Measurements from ENCODE around the gene EBLN1.

EBLN1 gene

GRCh38 chr10:22171131-22171530 is 46.7 kb downstream of the EBLN1 start:
- Histone ChIP-seq H2BK5ac (ENCODE audit: low read length) (no peak overlapping the region), H3K9ac (ENCODE audit: low read depth, low read length, poor library complexity) (no peak overlapping the region), H3K4ac (ENCODE audit: low read length) (no peak overlapping the region), H2BK120ac (ENCODE audit: low read depth, low read length) (no peak overlapping the region), H3K4me2 (ENCODE audit: insufficient read depth, low read length, poor library complexity, severe bottlenecking) (no peak overlapping the region), H3K23ac (ENCODE audit: low read depth, low read length, poor library complexity) (no peak overlapping the region), H2AK5ac (ENCODE audit: low read depth, low read length) (no peak overlapping the region), H2BK15ac (ENCODE audit: low read length) (no peak overlapping the region), H3K36me3 (replicated peaks in 1 of 2; ENCODE audit: control insufficient read depth in 2 of 2, insufficient read depth in 2 of 2, low read length in 2 of 2) (no peaks in the 10 kb centered on the region), H3K9me3 (replicated peaks in 1 of 2; ENCODE audit: control insufficient read depth in 2 of 2, insufficient read depth in 1 of 2, low read depth in 1 of 2, low read length in 2 of 2) (no peaks in the 10 kb centered on the region), H3K27ac (replicated peaks; ENCODE audit: low read length) (no peak overlapping the region), H2BK12ac (ENCODE audit: low read length) (no peak overlapping the region), H4K8ac (ENCODE audit: low read depth, low read length) (no peak overlapping the region), H3K79me1 (ENCODE audit: low read depth, low read length) (no peaks in the 10 kb centered on the region), H3K18ac (ENCODE audit: low read length) (no peak overlapping the region), H3K4me1 (ENCODE audit: control insufficient read depth in 2 of 2, insufficient read depth in 1 of 2, low read depth in 1 of 2, low read length in 2 of 2) (no peaks in the 10 kb centered on the region), H3K4me3 (ENCODE audit: low read length in 2 of 2) (no peak overlapping the region), H4K91ac (ENCODE audit: low read depth, low read length, poor library complexity) (no peak overlapping the region), H3K14ac (ENCODE audit: low read length) (no peak overlapping the region), H2AFZ (ENCODE audit: low read length) (no peak overlapping the region), H3K27me3 (ENCODE audit: control insufficient read depth in 3 of 3, insufficient read depth in 3 of 3, low read depth in 1 of 3, low read length in 3 of 3) (no peaks in the 10 kb centered on the region)
- DNase-seq (ENCODE audit: low spot score): no peak
- WGBS, 2 donors (ENCODE audit: extremely low coverage in 2 of 2, insufficient read length in 2 of 2, insufficient replicate concordance in 1 of 2): no CpG with 5 or more reads among the region's 1 CpG

GRCh38 chr10:22170582-22170981 is 47.2 kb downstream of the EBLN1 start:
- Histone ChIP-seq H2BK15ac (ENCODE audit: low read length) (no peak overlapping the region), H3K14ac (ENCODE audit: low read length) (no peak overlapping the region), H2AFZ (ENCODE audit: low read length) (no peak overlapping the region), H3K4me2 (ENCODE audit: insufficient read depth, low read length, poor library complexity, severe bottlenecking) (no peak overlapping the region), H3K23ac (ENCODE audit: low read depth, low read length, poor library complexity) (no peak overlapping the region), H2BK120ac (ENCODE audit: low read depth, low read length) (no peak overlapping the region), H3K18ac (ENCODE audit: low read length) (no peak overlapping the region), H3K4me1 (ENCODE audit: control insufficient read depth in 2 of 2, insufficient read depth in 1 of 2, low read depth in 1 of 2, low read length in 2 of 2) (no peaks in the 10 kb centered on the region), H3K36me3 (replicated peaks in 1 of 2; ENCODE audit: control insufficient read depth in 2 of 2, insufficient read depth in 2 of 2, low read length in 2 of 2) (no peaks in the 10 kb centered on the region), H3K79me1 (ENCODE audit: low read depth, low read length) (no peaks in the 10 kb centered on the region), H3K4ac (ENCODE audit: low read length) (no peak overlapping the region), H4K91ac (ENCODE audit: low read depth, low read length, poor library complexity) (no peak overlapping the region), H4K8ac (ENCODE audit: low read depth, low read length) (no peak overlapping the region), H3K4me3 (ENCODE audit: low read length in 2 of 2) (no peak overlapping the region), H2BK5ac (ENCODE audit: low read length) (no peak overlapping the region), H2BK12ac (ENCODE audit: low read length) (no peak overlapping the region), H3K27ac (replicated peaks; ENCODE audit: low read length) (no peak overlapping the region), H2AK5ac (ENCODE audit: low read depth, low read length) (no peak overlapping the region), H3K27me3 (ENCODE audit: control insufficient read depth in 3 of 3, insufficient read depth in 3 of 3, low read depth in 1 of 3, low read length in 3 of 3) (no peaks in the 10 kb centered on the region), H3K9me3 (replicated peaks in 1 of 2; ENCODE audit: control insufficient read depth in 2 of 2, insufficient read depth in 1 of 2, low read depth in 1 of 2, low read length in 2 of 2) (no peaks in the 10 kb centered on the region), H3K9ac (ENCODE audit: low read depth, low read length, poor library complexity) (no peak overlapping the region)
- DNase-seq (ENCODE audit: low spot score): no peak

DNA sequence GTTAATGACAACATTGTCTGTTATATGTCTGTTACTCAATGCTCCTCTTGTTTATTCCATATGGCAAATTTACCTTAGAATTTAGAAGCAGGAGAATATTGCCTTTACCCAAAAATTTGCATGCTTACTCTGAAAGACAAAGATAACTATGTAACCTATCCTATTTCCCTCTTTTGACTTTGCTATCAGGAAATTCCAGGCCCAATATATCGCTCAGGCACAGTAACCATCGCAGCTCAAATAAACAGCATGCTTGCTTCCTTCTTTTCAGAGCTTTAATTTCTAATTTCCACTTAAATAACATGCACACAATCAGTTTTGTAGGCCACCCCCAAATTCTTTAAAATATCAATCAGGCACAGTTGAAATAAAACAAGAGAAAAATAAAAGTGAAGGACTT is 57.8 kb downstream of the EBLN1 start:
- H3K36me3 ChIP-seq (replicated peaks in 1 of 2; ENCODE audit: control insufficient read depth in 2 of 2, insufficient read depth in 2 of 2, low read length in 2 of 2): no peaks in the 10 kb centered on the region
- H3K18ac ChIP-seq (ENCODE audit: low read length): no peak overlapping the region
- no peak overlapping the region for H2BK12ac ChIP-seq (ENCODE audit: low read length)
- H3K4me2 ChIP-seq (ENCODE audit: insufficient read depth, low read length, poor library complexity, severe bottlenecking): no peak overlapping the region
- H3K9ac ChIP-seq (ENCODE audit: low read depth, low read length, poor library complexity): no peak overlapping the region
- no peak overlapping the region for H3K4ac ChIP-seq (ENCODE audit: low read length)
- no peak overlapping the region for H3K23ac ChIP-seq (ENCODE audit: low read depth, low read length, poor library complexity)
- no peak overlapping the region for H2BK5ac ChIP-seq (ENCODE audit: low read length)
- H3K79me1 ChIP-seq (ENCODE audit: low read depth, low read length): no peaks in the 10 kb centered on the region
- no peak overlapping the region for H2AK5ac ChIP-seq (ENCODE audit: low read depth, low read length)
- no peak for DNase-seq (ENCODE audit: low spot score)
- H3K27me3 ChIP-seq (ENCODE audit: control insufficient read depth in 3 of 3, insufficient read depth in 3 of 3, low read depth in 1 of 3, low read length in 3 of 3): peaks cover 0 to 4% (median 0%) of the 10 kb centered on the region in 3 experiments
- no peaks in the 10 kb centered on the region for H3K9me3 ChIP-seq (replicated peaks in 1 of 2; ENCODE audit: control insufficient read depth in 2 of 2, insufficient read depth in 1 of 2, low read depth in 1 of 2, low read length in 2 of 2)
- no peak overlapping the region for H4K8ac ChIP-seq (ENCODE audit: low read depth, low read length)
- H4K91ac ChIP-seq (ENCODE audit: low read depth, low read length, poor library complexity): no peak overlapping the region
- WGBS, 2 donors (ENCODE audit: extremely low coverage in 2 of 2, insufficient read length in 2 of 2, insufficient replicate concordance in 1 of 2): no CpG with 5 or more reads among the region's 2 CpGs
- H2BK120ac ChIP-seq (ENCODE audit: low read depth, low read length): no peak overlapping the region
- H3K14ac ChIP-seq (ENCODE audit: low read length): no peak overlapping the region
- H2AFZ ChIP-seq (ENCODE audit: low read length): no peak overlapping the region
- H3K27ac ChIP-seq (replicated peaks; ENCODE audit: low read length): no peak overlapping the region
- no peaks in the 10 kb centered on the region for H3K4me1 ChIP-seq (ENCODE audit: control insufficient read depth in 2 of 2, insufficient read depth in 1 of 2, low read depth in 1 of 2, low read length in 2 of 2)
- no peak overlapping the region for H2BK15ac ChIP-seq (ENCODE audit: low read length)
- H3K4me3 ChIP-seq (ENCODE audit: low read length in 2 of 2): no peak overlapping the region

DNA sequence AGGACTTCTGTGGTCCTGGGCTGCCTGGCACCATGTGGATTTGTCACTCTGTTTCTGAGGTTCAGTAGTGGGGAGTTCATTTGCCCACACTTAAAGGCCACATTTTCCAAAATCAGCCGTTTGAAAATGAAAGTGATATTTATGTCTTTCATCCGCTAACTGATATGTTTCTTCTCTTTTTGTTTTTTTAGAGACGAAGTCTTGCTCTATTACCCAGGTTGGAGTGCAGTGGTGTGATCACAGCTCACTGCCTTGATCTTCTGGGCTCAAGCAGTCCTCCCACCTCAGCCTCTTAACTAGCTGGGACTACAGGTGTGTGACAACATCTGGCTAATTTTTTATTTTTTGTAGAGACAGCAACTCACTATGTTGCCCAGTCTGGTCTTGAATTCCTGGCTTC is 58.6 kb downstream of the EBLN1 start:
- Histone ChIP-seq H2BK120ac (ENCODE audit: low read depth, low read length) (no peak overlapping the region), H3K4me2 (ENCODE audit: insufficient read depth, low read length, poor library complexity, severe bottlenecking) (no peak overlapping the region), H3K27me3 (ENCODE audit: control insufficient read depth in 3 of 3, insufficient read depth in 3 of 3, low read depth in 1 of 3, low read length in 3 of 3) (peaks cover 0 to 4% (median 0%) of the 10 kb centered on the region in 3 experiments), H3K27ac (replicated peaks; ENCODE audit: low read length) (no peak overlapping the region), H3K36me3 (replicated peaks in 1 of 2; ENCODE audit: control insufficient read depth in 2 of 2, insufficient read depth in 2 of 2, low read length in 2 of 2) (no peaks in the 10 kb centered on the region), H4K91ac (ENCODE audit: low read depth, low read length, poor library complexity) (no peak overlapping the region), H3K4me1 (ENCODE audit: control insufficient read depth in 2 of 2, insufficient read depth in 1 of 2, low read depth in 1 of 2, low read length in 2 of 2) (no peaks in the 10 kb centered on the region), H2AFZ (ENCODE audit: low read length) (no peak overlapping the region), H2AK5ac (ENCODE audit: low read depth, low read length) (no peak overlapping the region), H2BK15ac (ENCODE audit: low read length) (no peak overlapping the region), H3K79me1 (ENCODE audit: low read depth, low read length) (no peaks in the 10 kb centered on the region), H2BK5ac (ENCODE audit: low read length) (no peak overlapping the region), H3K4me3 (ENCODE audit: low read length in 2 of 2) (no peak overlapping the region), H2BK12ac (ENCODE audit: low read length) (no peak overlapping the region), H3K18ac (ENCODE audit: low read length) (no peak overlapping the region), H3K9me3 (replicated peaks in 1 of 2; ENCODE audit: control insufficient read depth in 2 of 2, insufficient read depth in 1 of 2, low read depth in 1 of 2, low read length in 2 of 2) (no peaks in the 10 kb centered on the region), H3K9ac (ENCODE audit: low read depth, low read length, poor library complexity) (no peak overlapping the region), H4K8ac (ENCODE audit: low read depth, low read length) (no peak overlapping the region), H3K23ac (ENCODE audit: low read depth, low read length, poor library complexity) (no peak overlapping the region), H3K4ac (ENCODE audit: low read length) (no peak overlapping the region), H3K14ac (ENCODE audit: low read length) (no peak overlapping the region)
- no CpG with 5 or more reads among the region's 3 CpGs for WGBS, 2 donors (ENCODE audit: extremely low coverage in 2 of 2, insufficient read length in 2 of 2, insufficient replicate concordance in 1 of 2)
- no peak for DNase-seq (ENCODE audit: low spot score)
